MCF 10A (cell line): ENCODE data around the gene EPOP. TPM values are rescaled to one million over a fixed set of nuclear protein-coding genes. Genes with fewer than 3 reads are reported as not detected.

Source experiments
- BruUV-seq: library from RNA; stranded (reverse); fragments of 400-500 nt; replicated peaks from 2 replicates; lab custom pipeline; 2021; lab: Mats Ljungman, UMichigan
- CTCF ChIA-PET: fragments of 300-600 bp; sonication (Branson Sonifier 250); formaldehyde crosslinking; extraction: SDS; loops from one replicate; lab custom pipeline; 2021; ENCODE audit warnings: antibody characterized with exemption, inconsistent platforms; lab: Yijun Ruan, JAX
- POLR2A ChIA-PET: fragments of 300-600, 350-650 bp; sonication (Branson Sonifier 250); formaldehyde crosslinking; extraction: SDS; loops from one replicate; lab custom pipeline; 2020; ENCODE audit warnings: antibody characterized with exemption, inconsistent platforms; lab: Yijun Ruan, JAX
- DNase-seq: peaks from one replicate; pipeline ENCODE4 v3.0.0-alpha.2; 2018; ENCODE audit not compliant: unreplicated experiment
- H3K27ac Mint-ChIP-seq: one replicate; pipeline ENCODE4 v1.8.0; 2022; ENCODE audit warnings: mild to moderate bottlenecking, low read depth, mixed read lengths; ENCODE audit not compliant: unreplicated experiment
- H3K27me3 Mint-ChIP-seq: one replicate; pipeline ENCODE4 v1.8.0; 2022; ENCODE audit warnings: mixed read lengths; ENCODE audit not compliant: insufficient read depth, unreplicated experiment
- H3K36me3 Mint-ChIP-seq: one replicate; pipeline ENCODE4 v1.8.0; 2022; ENCODE audit warnings: mild to moderate bottlenecking, moderate library complexity, mixed read lengths; ENCODE audit not compliant: insufficient read depth, unreplicated experiment
- H3K4me1 Mint-ChIP-seq: one replicate; pipeline ENCODE4 v1.8.0; 2022; ENCODE audit warnings: mixed read lengths; ENCODE audit not compliant: insufficient read depth, unreplicated experiment
- H3K4me3 Mint-ChIP-seq: one replicate; pipeline ENCODE4 v1.8.0; 2022; ENCODE audit warnings: mild to moderate bottlenecking, moderate library complexity, mixed read lengths; ENCODE audit not compliant: unreplicated experiment
- H3K9me3 Mint-ChIP-seq: one replicate; pipeline ENCODE4 v1.8.0; 2022; ENCODE audit warnings: mixed read lengths; ENCODE audit not compliant: unreplicated experiment
- CTCF ChIP-seq: fragments of 200-600 bp; IDR thresholded peaks from one replicate; pipeline ENCODE4 v1.8.0; 2022; ENCODE audit warnings: antibody characterized with exemption, mild to moderate bottlenecking; ENCODE audit not compliant: unreplicated experiment
- intact Hi-C: fragments of 100-400 bp; cut with micrococcal nuclease; formaldehyde crosslinking; loops from 2 replicates; pipeline ENCODE4 v1.14.1; 2022
- total RNA-seq: library from RNA; stranded (reverse); gene quantifications from 2 replicates; pipeline ENCODE4 v1.2.3, GENCODE V29; 2022

Gene EPOP
- total RNA-seq, 1 experiment from 2014 or later, result 3.6 TPM

- Mint-ChIP-seq H3K9me3 (no peaks in the 10 kb centered on the region), H3K27ac (no peak overlapping the region), H3K36me3 (no peaks in the 10 kb centered on the region), H3K27me3 (peaks cover 18% of the 10 kb centered on the region), H3K4me1 (no peaks in the 10 kb centered on the region), H3K4me3 (no peak overlapping the region)
- no TSS peak for BruUV-seq
- ChIA-PET POLR2A (interaction anchor here (0.8 kb wide), 1 partner anchor 11 kb away, joined by 3 read pairs; no protein-coding TSS in a partner anchor), CTCF (interaction anchor here (0.7 kb wide), 1 partner anchor 19 kb away, joined by 3 read pairs; the partner anchor contains the start of gene EPOP)
- no peak for TF ChIP-seq CTCF
- peak; percentile 46 for DNase-seq
- intact Hi-C loops, result no loop called here
These were observed 19.1 kb upstream of the EPOP start for GRCh38 chr17:38693700-38694329.

- peaks cover 7% of the 10 kb centered on the region for H3K4me1 Mint-ChIP-seq
- intact Hi-C loops, result no loop called here
- TF ChIP-seq CTCF, result no peak
- no peak overlapping the region for H3K4me3 Mint-ChIP-seq
- no TSS peak for BruUV-seq
- H3K27ac Mint-ChIP-seq, result no peak overlapping the region
- H3K9me3 Mint-ChIP-seq, result no peaks in the 10 kb centered on the region
- CTCF ChIA-PET, result interaction anchor here (0.6 kb wide), 1 partner anchor 130 kb away, joined by 3 read pairs; no protein-coding TSS in a partner anchor
- no peaks in the 10 kb centered on the region for H3K36me3 Mint-ChIP-seq
- POLR2A ChIA-PET, result interaction anchor here (0.7 kb wide), 1 partner anchor 20 kb away, joined by 3 read pairs; no protein-coding TSS in a partner anchor
- DNase-seq, result no peak
- H3K27me3 Mint-ChIP-seq, result peaks cover 3% of the 10 kb centered on the region
These were observed 16.4 kb upstream of the EPOP start for GRCh38 chr17:38691154-38691553.

- peaks cover 11% of the 10 kb centered on the region for H3K27me3 Mint-ChIP-seq
- no TSS peak for BruUV-seq
These were observed 15.6 kb upstream of the EPOP start for GRCh38 chr17:38690386-38690785.

More at GRCh38 chr17:38690386-38690785, 15.6 kb upstream of the EPOP start:
- CTCF ChIA-PET, result interaction anchor here (0.6 to 0.9 kb wide), 2 partner anchors 40 to 131 kb away, joined by 3 to 4 read pairs; no protein-coding TSS in a partner anchor
- no peak for DNase-seq
- Mint-ChIP-seq H3K27ac (no peak overlapping the region), H3K4me3 (no peak overlapping the region), H3K36me3 (no peaks in the 10 kb centered on the region), H3K9me3 (no peaks in the 10 kb centered on the region), H3K4me1 (peaks cover 7% of the 10 kb centered on the region)
- intact Hi-C loops, result no loop called here
- TF ChIP-seq CTCF, result no peak
- POLR2A ChIA-PET, result interaction anchor here (1.1 kb wide), 1 partner anchor 336 kb away, joined by 3 read pairs; no protein-coding TSS in a partner anchor
